Fibroblast of skin of back (primary cell): ENCODE measurements around the gene ADARB2.

Experiments used
- DNase-seq: peaks from one replicate; pipeline ENCODE4 v3.0.0-alpha.2; 2013

ADARB2 gene

GRCh38 chr10:1301143-1301542 lies 436.2 kb downstream of the ADARB2 start:
- no peak for DNase-seq

- no peak for DNase-seq
Measured at GRCh38 chr10:1300218-1300617, 437.1 kb downstream of the ADARB2 start.

GRCh38 chr10:1299041-1299726 lies 438.1 kb downstream of the ADARB2 start:
- no peak for DNase-seq

- no peak for DNase-seq
Measured at GRCh38 chr10:1297566-1298301, 439.6 kb downstream of the ADARB2 start.

GRCh38 chr10:1295756-1296480 lies 441.4 kb downstream of the ADARB2 start:
- no peak for DNase-seq

GRCh38 chr10:1294748-1295147 lies 442.6 kb downstream of the ADARB2 start:
- DNase-seq = no peak

GRCh38 chr10:1293636-1294435 lies 443.5 kb downstream of the ADARB2 start:
- no peak for DNase-seq

GRCh38 chr10:1293157-1293556 lies 444.2 kb downstream of the ADARB2 start:
- no peak for DNase-seq

- peak; percentile 52 for DNase-seq
Measured at GRCh38 chr10:1292611-1293031, 444.7 kb downstream of the ADARB2 start.

- DNase-seq = no peak
Measured at GRCh38 chr10:1291178-1292090, 445.9 kb downstream of the ADARB2 start.

GRCh38 chr10:1290071-1290471 lies 447.3 kb downstream of the ADARB2 start:
- DNase-seq = peak; percentile 63

- DNase-seq = peak; percentile 83
Measured at GRCh38 chr10:1289591-1289990, 447.7 kb downstream of the ADARB2 start.

GRCh38 chr10:1287971-1288401 lies 449.3 kb downstream of the ADARB2 start:
- no peak for DNase-seq

- no peak for DNase-seq
Measured at GRCh38 chr10:1287487-1287886, 449.8 kb downstream of the ADARB2 start.

GRCh38 chr10:1284076-1284475 lies 453.2 kb downstream of the ADARB2 start:
- DNase-seq = no peak

GRCh38 chr10:1281405-1281782 lies 455.9 kb downstream of the ADARB2 start:
- no peak for DNase-seq

- DNase-seq = peak; percentile 78
Measured at GRCh38 chr10:1280466-1281404, 456.6 kb downstream of the ADARB2 start.

GRCh38 chr10:1278306-1278705 lies 459.0 kb downstream of the ADARB2 start:
- no peak for DNase-seq

GRCh38 chr10:1274701-1275544 lies 462.4 kb downstream of the ADARB2 start:
- DNase-seq = peak; percentile 15
